ENCODE data around the gene NAAA.

- TF ChIP-seq, protein P1, sequence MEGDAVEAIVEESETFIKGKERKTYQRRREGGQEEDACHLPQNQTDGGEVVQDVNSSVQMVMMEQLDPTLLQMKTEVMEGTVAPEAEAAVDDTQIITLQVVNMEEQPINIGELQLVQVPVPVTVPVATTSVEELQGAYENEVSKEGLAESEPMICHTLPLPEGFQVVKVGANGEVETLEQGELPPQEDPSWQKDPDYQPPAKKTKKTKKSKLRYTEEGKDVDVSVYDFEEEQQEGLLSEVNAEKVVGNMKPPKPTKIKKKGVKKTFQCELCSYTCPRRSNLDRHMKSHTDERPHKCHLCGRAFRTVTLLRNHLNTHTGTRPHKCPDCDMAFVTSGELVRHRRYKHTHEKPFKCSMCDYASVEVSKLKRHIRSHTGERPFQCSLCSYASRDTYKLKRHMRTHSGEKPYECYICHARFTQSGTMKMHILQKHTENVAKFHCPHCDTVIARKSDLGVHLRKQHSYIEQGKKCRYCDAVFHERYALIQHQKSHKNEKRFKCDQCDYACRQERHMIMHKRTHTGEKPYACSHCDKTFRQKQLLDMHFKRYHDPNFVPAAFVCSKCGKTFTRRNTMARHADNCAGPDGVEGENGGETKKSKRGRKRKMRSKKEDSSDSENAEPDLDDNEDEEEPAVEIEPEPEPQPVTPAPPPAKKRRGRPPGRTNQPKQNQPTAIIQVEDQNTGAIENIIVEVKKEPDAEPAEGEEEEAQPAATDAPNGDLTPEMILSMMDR (conservative IDR thresholded peaks at IDR 0.05; ENCODE audit: low read length): no peak
- TF ChIP-seq EZH2phosphoT487 (IDR thresholded peaks at IDR 0.05; ENCODE audit: borderline replicate concordance, low read depth, low read length): no peak
These were observed 5.2 kb downstream of the NAAA start for GRCh38 chr4:75935628-75936027.
